Measurements from ENCODE around the gene ANKMY1.

The ANKMY1 gene

DNA sequence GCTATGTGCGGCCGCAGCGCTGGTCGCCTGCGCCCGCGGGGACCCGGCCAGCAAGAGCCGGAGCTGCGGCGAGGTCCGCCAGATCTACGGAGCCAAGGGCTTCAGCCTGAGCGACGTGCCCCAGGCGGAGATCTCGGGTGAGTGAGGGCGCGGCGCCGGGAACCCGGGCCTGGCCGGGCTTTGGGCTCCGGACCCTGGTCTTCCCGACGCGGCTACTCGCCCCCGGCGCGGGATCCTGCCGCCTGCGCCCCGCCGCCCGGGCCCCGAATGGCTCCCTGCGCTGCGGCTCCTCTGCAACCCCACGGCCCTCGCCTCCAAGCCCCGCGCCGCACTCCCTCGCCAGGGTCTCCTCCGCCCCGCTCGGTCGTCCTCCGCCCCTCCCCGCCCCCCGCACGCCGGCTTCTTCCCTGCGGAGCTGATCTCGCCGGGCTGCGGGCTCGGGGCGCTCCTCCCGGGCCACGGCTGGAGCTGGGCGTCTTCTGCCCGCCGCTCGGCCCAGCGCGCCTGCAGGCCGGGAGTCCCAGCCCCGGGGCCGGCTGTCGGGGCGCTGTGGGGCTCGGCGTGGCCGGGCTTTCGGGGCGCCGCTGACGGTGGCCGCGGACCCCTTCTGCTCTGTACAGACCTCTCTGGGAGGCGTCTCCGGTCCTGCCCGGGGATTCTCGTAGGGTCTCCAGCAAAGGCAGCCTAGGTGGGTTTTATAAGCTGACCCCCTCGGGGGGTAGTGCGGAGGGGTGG, 121.7 kb downstream of the ANKMY1 start:
- no peaks in the 10 kb centered on the region for H3K9me3 ChIP-seq (ENCODE audit: severe bottlenecking)
- no peaks in the 10 kb centered on the region for H3K36me3 ChIP-seq
- no peaks in the 10 kb centered on the region for H3K27me3 ChIP-seq (ENCODE audit: insufficient read depth, low read depth, severe bottlenecking)
- peak overlapping the region; percentile 57 for H3K4me3 ChIP-seq (ENCODE audit: low read depth, low read length)
- TF ChIP-seq, protein P1, sequence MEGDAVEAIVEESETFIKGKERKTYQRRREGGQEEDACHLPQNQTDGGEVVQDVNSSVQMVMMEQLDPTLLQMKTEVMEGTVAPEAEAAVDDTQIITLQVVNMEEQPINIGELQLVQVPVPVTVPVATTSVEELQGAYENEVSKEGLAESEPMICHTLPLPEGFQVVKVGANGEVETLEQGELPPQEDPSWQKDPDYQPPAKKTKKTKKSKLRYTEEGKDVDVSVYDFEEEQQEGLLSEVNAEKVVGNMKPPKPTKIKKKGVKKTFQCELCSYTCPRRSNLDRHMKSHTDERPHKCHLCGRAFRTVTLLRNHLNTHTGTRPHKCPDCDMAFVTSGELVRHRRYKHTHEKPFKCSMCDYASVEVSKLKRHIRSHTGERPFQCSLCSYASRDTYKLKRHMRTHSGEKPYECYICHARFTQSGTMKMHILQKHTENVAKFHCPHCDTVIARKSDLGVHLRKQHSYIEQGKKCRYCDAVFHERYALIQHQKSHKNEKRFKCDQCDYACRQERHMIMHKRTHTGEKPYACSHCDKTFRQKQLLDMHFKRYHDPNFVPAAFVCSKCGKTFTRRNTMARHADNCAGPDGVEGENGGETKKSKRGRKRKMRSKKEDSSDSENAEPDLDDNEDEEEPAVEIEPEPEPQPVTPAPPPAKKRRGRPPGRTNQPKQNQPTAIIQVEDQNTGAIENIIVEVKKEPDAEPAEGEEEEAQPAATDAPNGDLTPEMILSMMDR (IDR thresholded peaks at IDR 0.05; ENCODE audit: low read depth, low read length) = no peak
- DNase-seq = peak; percentile 32
- H3K27ac ChIP-seq = peak overlapping the region; percentile 87

DNA sequence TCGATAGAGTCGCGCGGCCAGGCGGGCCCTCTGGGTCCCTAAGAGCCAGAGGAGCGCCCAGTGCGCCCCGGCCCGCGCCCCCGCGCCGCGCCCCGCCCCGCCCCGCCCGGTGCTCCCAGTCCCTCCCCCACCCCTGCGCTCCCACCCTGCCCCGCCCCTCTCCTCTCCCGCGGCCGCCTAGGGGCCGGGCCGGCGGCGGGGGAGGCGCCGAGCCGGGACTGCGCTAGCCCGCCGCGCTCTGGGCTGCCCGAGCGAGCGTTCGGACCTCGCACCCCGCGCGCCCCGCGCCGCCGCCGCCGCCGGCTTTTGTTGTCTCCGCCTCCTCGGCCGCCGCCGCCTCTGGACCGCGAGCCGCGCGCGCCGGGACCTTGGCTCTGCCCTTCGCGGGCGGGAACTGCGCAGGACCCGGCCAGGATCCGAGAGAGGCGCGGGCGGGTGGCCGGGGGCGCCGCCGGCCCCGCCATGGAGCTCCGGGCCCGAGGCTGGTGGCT, 122.3 kb downstream of the ANKMY1 start, which contains the start of gene GPC1:
Gene GPC1 (plus strand): TSS at position 207 of the 491 bp plus-strand sequence. CDS start 256 bp downstream, at position 463.
- TF ChIP-seq, protein P1 (IDR thresholded peaks at IDR 0.05; ENCODE audit: low read depth, low read length) = no peak
- Histone ChIP-seq H3K27ac (peak within 1 kb of the TSS; percentile 87), H3K27me3 (ENCODE audit: insufficient read depth, low read depth, severe bottlenecking) (no peaks in the 10 kb centered on the region), H3K36me3 (no peaks in the 10 kb centered on the region), H3K4me3 (ENCODE audit: low read depth, low read length) (peak within 1 kb of the TSS; percentile 57), H3K9me3 (ENCODE audit: severe bottlenecking) (no peaks in the 10 kb centered on the region)
- DNase-seq = peak; percentile 74

DNA sequence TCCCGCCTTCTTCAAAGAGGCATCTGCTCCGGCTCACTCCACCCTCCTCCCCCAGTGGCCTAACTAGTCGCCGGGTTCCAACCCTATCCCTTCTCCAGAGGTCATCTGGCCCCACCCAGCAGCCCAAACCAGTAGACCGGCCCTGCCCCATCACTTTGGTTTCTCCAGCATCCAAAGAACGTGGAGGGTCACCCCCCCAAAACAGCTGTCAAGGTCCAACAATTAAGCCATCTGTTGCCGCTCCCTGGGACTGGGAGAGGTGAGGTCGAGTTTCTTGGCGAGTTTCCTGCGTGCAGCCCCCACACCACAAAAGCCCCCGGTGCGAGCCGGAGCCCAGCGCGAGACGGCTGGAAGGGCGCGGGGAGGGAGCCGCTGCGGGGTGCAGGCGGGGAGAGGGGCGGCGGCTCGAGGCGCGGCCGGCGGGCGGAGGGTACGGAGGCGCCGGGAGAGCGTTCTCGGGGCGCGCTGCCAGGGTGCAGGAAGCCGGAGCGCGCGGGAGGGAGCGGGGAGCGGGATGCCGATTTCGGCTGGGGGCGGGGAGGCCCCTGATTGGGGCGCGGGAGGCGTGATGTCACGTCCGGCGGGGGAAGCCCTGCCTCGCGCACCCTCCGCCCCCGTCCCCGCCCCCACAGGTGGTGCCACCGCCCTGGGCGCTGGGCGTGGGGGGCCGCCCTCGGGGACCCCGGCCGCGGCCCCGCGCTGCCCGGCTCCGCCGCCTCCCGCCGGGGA, 122.9 kb downstream of the ANKMY1 start:
- no peaks in the 10 kb centered on the region for H3K27me3 ChIP-seq (ENCODE audit: insufficient read depth, low read depth, severe bottlenecking)
- TF ChIP-seq, protein P1 (IDR thresholded peaks at IDR 0.05; ENCODE audit: low read depth, low read length) = no peak
- H3K27ac ChIP-seq = peak overlapping the region; percentile 73
- peak; percentile 95 for DNase-seq
- H3K9me3 ChIP-seq (ENCODE audit: severe bottlenecking) = no peaks in the 10 kb centered on the region
- no peaks in the 10 kb centered on the region for H3K36me3 ChIP-seq
- peak overlapping the region; percentile 51 for H3K4me3 ChIP-seq (ENCODE audit: low read depth, low read length)

DNA sequence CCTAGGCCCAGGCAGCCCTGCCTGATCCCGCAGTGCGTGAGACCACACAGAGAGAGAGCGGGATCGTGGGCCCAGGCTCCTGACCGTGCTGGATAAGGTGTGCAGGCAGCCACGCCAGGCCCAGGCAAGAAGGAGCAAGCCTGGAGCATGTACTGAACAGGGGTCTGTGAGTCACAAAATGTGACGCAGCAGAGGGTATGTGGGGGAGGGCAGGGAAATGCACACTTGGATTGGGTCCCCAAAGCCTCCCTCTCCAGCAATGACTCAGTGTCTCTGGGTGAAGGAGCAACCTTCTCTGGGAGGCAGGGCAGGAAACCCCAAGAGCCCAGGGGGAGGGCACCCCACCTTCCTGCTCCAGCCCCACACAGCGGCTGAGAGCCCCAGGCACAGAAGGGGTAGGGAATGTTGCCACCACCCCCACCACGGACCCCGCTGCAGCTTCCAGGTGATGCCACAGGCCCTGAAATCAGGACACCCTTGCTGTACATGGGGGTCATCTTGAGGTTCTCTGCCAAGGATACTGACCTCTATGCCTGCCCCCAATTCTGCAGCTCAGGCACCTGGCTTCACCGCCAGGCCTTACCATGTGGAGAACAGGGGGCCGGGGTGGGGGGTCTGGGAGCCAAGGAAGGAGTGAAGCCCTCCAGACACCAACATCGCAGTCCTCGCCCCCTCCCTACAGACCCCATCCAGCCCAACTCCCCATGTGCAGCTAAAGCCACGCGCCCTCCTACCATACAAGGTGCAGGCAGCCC, 123.6 kb downstream of the ANKMY1 start:
- peak; percentile 8 for DNase-seq
- Histone ChIP-seq H3K27me3 (ENCODE audit: insufficient read depth, low read depth, severe bottlenecking) (no peaks in the 10 kb centered on the region), H3K27ac (no peak overlapping the region)

More for the DNA sequence above, 123.6 kb downstream of the ANKMY1 start:
- TF ChIP-seq, protein P1 (IDR thresholded peaks at IDR 0.05; ENCODE audit: low read depth, low read length) = no peak
- Histone ChIP-seq H3K4me3 (ENCODE audit: low read depth, low read length) (peak overlapping the region; percentile 51), H3K36me3 (no peaks in the 10 kb centered on the region), H3K9me3 (ENCODE audit: severe bottlenecking) (no peaks in the 10 kb centered on the region)
